Ishikawa (cell line): ENCODE measurements around the gene KIF3A.

Source experiments
- CEBPB ChIP-seq: IDR thresholded peaks from 2 replicates; pipeline ENCODE4 v1.6.1; 2012
- CREB1 ChIP-seq: IDR thresholded peaks from 2 replicates; pipeline ENCODE4 v1.6.1; 2012; ENCODE audit warnings: low read depth
- EP300 ChIP-seq: IDR thresholded peaks from 2 replicates; pipeline ENCODE4 v1.6.1; 2012; ENCODE audit warnings: borderline replicate concordance
- REST ChIP-seq: IDR thresholded peaks from 2 replicates; pipeline ENCODE4 v1.6.1; 2012; ENCODE audit warnings: low read depth, mild to moderate bottlenecking
- TEAD4 ChIP-seq: IDR thresholded peaks from 2 replicates; pipeline ENCODE4 v1.6.1; 2012

- no peak for TF ChIP-seq CREB1
- no peak for TF ChIP-seq CEBPB
- no peak for TF ChIP-seq EP300
- TF ChIP-seq TEAD4 = no peak
- no peak for TF ChIP-seq REST
These were observed 11.6 kb downstream of the KIF3A start for GRCh38 chr5:132725745-132726144.
